HG02943 (cell line): Measurements from ENCODE around the gene MALRD1.
"Not testable (repeated sequence)": the region's sequence is repeated elsewhere in the genome, so short reads cannot be mapped to it uniquely, and the experiment has no call there.

Experiments
- ATAC-seq: cut with Tn5 transposase; IDR thresholded peaks from one replicate; pipeline ENCODE4 v1.9.1; 2021; ENCODE audit warnings: mild to moderate bottlenecking, low read depth, moderate library complexity; ENCODE audit not compliant: unreplicated experiment

Gene MALRD1

DNA sequence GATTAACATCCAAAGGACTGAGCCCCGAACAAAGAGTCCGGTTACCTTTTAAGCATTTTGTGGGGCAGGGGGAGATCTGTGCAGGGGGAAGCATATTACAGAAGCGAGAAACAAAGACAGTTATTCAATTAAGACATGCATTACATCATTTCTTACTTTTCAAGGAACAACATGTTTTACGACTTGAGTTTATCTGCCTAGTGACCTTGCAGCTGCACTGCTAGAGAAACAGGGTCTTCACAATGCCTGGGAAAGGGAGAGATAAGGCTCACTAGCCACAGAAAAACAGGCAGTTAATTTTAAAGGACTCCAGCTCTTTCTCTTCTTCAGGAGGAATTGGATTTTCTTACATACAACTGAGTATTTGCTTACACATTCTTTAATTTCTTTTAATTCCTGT, 693.5 kb downstream of the MALRD1 start:
- not testable (repeated sequence) for ATAC-seq

- no peak for ATAC-seq
Observed at GRCh38 chr10:19745672-19746071, 697.1 kb downstream of the MALRD1 start.

DNA sequence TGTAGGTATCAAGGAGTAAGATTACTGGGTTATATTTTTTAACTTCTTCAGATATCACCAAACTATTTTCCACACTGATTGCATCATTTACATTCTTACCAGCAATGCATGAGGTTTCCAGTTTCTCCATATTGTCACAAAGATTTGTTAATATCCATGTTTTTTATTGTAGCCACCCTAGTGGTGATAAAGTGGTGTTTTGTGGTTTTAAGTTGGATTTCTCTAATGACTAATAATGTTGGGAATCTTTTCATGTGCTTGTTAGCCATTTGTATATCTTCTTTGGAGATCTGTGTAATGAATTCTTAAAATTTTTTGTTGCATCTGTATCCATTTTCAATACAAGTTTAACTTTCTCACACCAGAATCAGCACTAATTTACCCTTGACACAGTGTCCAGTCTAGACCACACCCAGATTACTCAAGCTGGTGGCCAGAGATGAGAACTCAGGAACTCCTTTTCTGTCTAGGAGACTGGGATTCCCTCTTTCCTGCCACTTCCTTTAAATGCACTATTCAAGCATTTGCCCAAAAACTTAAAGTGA, 700.7 kb downstream of the MALRD1 start:
- no peak for ATAC-seq

- ATAC-seq = no peak
Observed at GRCh38 chr10:19750972-19751371, 702.4 kb downstream of the MALRD1 start.

GRCh38 chr10:19756919-19757318, 708.3 kb downstream of the MALRD1 start:
- ATAC-seq = no peak

GRCh38 chr10:19762026-19762425, 713.4 kb downstream of the MALRD1 start:
- no peak for ATAC-seq

GRCh38 chr10:19764111-19764510, 715.5 kb downstream of the MALRD1 start:
- ATAC-seq = no peak

- ATAC-seq = no peak
Observed at GRCh38 chr10:19767876-19768275, 719.3 kb downstream of the MALRD1 start.

GRCh38 chr10:19769826-19770225, 721.2 kb downstream of the MALRD1 start:
- not testable (repeated sequence) for ATAC-seq

DNA sequence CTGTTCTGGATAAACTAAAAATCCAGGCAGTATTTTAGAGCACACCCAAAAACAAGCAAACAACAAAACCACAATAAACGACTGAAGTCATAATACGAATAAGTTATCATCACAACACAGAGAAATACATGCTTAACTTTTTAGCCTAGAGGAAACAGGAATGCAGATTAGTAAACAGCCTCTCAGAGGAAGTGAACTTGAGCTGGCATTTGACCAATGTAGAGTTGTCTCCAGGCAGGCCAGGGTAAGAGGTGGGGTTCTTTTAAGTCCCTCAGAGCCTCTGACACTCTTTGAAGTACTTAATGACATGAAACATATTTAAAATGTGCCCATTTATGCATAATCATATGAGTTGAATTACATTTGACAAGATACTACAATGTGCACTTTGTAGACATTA, 724.4 kb downstream of the MALRD1 start:
- ATAC-seq = no peak

DNA sequence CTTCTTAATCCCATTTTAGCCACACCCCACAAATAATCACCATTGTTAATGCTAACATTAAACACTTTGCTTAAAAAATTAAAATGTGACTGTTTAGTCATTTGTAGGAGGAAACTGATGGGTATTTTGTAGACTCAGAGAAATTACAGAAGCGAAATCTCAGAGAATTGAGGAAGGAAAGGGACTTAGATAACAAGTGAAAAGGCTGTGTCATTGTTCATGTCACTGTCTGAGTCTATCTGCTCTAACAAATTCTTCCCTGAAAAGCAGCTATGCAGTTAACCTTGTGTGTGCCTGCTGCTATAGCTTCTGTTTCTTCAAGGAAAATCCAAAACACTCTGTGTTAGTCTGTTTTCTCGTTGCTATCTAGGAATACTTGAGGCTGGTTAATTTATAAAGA, 726.7 kb downstream of the MALRD1 start:
- no peak for ATAC-seq

GRCh38 chr10:19777806-19778205, 729.2 kb downstream of the MALRD1 start:
- ATAC-seq = no peak

- ATAC-seq = no peak
Observed at GRCh38 chr10:19778996-19779395, 730.4 kb downstream of the MALRD1 start.

DNA sequence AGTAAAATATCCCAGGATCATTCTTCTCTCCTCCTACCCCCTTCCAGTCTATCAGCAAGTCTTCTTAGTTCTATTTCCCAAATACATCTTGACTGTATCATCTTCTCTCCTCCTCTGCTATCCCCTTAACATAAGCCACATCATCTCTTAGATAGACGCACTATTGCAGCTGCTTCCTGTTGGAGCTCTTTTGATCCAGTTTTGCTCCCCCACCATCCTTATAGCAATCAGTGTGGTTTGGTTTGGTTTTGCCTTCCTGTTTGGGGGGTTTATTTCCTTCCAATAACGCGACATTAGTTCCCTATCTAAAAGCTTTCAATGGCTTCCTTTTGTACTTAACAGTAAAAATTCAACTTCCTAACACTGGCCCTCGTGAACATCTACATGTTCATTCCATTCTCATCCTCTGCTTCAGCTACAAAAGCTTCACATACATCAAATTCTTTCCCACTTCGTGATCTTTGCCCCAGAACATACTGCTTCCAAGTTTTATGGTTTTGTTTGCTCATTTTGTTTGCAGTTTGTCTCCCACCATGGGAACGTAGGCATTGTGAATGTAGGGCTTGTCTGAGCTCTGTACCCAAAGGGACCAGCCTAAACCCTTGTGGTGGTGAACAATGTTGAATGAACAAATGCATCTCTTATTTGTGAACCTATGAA, 734.0 kb downstream of the MALRD1 start:
- no peak for ATAC-seq

DNA sequence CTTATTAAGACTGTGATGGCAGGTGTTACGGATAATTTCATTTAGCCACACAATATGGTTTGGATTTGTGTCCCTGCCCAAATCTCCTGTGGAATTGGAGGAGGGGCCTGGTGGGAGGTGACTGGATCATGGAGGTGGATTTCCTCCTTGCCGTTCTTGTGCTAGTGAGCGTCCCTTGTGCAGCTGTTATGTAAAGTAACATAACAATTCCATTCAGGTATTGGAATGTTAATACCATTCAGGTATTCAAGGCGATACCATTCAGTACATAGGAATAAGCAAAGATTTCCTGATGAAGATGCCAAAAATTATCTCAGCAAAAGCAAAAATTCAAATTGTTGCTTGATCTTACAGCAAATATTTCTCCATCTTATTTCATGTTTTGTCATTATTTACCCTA, 735.1 kb downstream of the MALRD1 start:
- no peak for ATAC-seq
